Thyroid gland (tissue), 4 donors: Measurements from ENCODE around the gene MSH5. TPM values are rescaled to one million over a fixed set of nuclear protein-coding genes. Genes with fewer than 3 reads are reported as not detected.

ENCODE experiments used
- DNase-seq, 2 donors: peaks; one replicate each; pipeline ENCODE4 v3.0.0-alpha.2; 2019
- H3K27ac ChIP-seq, 3 donors: fragments of 200-600 bp; sonication (generic); 1 replicate in 2 of 3; 2 replicates in 1 of 3; pipeline ENCODE4 v1.5.1; 2016 to 2019; ENCODE audit warnings: mild to moderate bottlenecking in 1 of 3, moderate library complexity in 1 of 3
- H3K27me3 ChIP-seq: fragments of 200-600 bp; sonication (generic); one replicate; pipeline ENCODE4 v1.5.1; 2019
- H3K36me3 ChIP-seq, 2 donors: fragments of 200-600 bp; sonication (generic); one replicate each; pipeline ENCODE4 v1.5.1; 2016 to 2019
- H3K4me1 ChIP-seq, 2 donors: fragments of 200-600 bp; sonication (generic); one replicate each; pipeline ENCODE4 v1.5.1; 2017 to 2019
- H3K4me3 ChIP-seq, 3 donors: fragments of 200-600 bp; sonication (generic); replicated peaks in 1 of 3; 1 replicate in 2 of 3; 2 replicates in 1 of 3; pipeline ENCODE4 v1.5.1; 2016; ENCODE audit warnings: mild to moderate bottlenecking in 1 of 3
- H3K9me3 ChIP-seq: fragments of 200-600 bp; sonication (generic); one replicate; pipeline ENCODE4 v1.5.1; 2017
- CTCF ChIP-seq, 6 experiments: fragments of 200-600 bp in 3 of 6; fragments of 450-650 bp in 3 of 6; sonication (generic) in 3 of 6; IDR thresholded peaks; one replicate each; pipeline ENCODE4 v1.5.1; 2016 to 2019; ENCODE audit warnings: antibody characterized with exemption in 6 of 6, mild to moderate bottlenecking in 2 of 6, inconsistent platforms in 1 of 6, moderate library complexity in 1 of 6
- POLR2A ChIP-seq, 2 donors: fragments of 450-650 bp; IDR thresholded peaks; one replicate each; pipeline ENCODE4 v1.6.1; 2017; ENCODE audit warnings: antibody characterized with exemption in 2 of 2, mild to moderate bottlenecking in 2 of 2, moderate library complexity in 1 of 2
- WGBS, 2 donors: methylation state at CpG; one replicate each; pipeline ENCODE4 v1.1.5; 2017; 5-methylcytosine and 5-hydroxymethylcytosine counted together
- intact Hi-C: fragments of 100-400 bp; cut with DNase I; formaldehyde crosslinking; loops from one replicate; pipeline ENCODE4 v1.15.1; 2023
- total RNA-seq, 4 donors: library from RNA; depleted of rRNA; stranded (reverse); fragments of >200 nt; gene quantifications; one replicate each; pipeline ENCODE4 v1.2.3, GENCODE V29; 2016

MSH5 gene
- total RNA-seq, 4 donors from 2014 or later, result 5.6 to 11.2 (median 7.2) TPM

- H3K4me3 ChIP-seq, result no peak within 1 kb of the TSS
- DNase-seq, result no peak
- H3K4me1 ChIP-seq, result peaks cover 15 to 28% of the 10 kb centered on the region in 2 donors
- H3K9me3 ChIP-seq, result no peaks in the 10 kb centered on the region
- H3K27ac ChIP-seq, result no peak within 1 kb of the TSS
- no peaks in the 10 kb centered on the region for H3K36me3 ChIP-seq
- intact Hi-C loops, result loop anchor here (10.0 kb wide), 1 partner anchor 113 kb away; no protein-coding TSS in a partner anchor
- WGBS, 2 donors, result 84 to 97% methylated on average over 4 of the region's 4 CpGs
- no peak for TF ChIP-seq CTCF (IDR thresholded peaks at IDR 0.05)
- no peak for TF ChIP-seq POLR2A (IDR thresholded peaks at IDR 0.05)
- no peaks in the 10 kb centered on the region for H3K27me3 ChIP-seq
These were observed 18.3 kb upstream of the MSH5 start, which contains the start of gene LY6G6C for GRCh38 chr6:31721351-31722020. TSS of gene LY6G6C (minus strand) at chr6:31721746. CDS start at chr6:31721679, 67 bp downstream.

GRCh38 chr6:31722173-31722572, 17.6 kb upstream of the MSH5 start:
- TF ChIP-seq CTCF (IDR thresholded peaks at IDR 0.05) (no peak), POLR2A (IDR thresholded peaks at IDR 0.05) (no peak)
- H3K36me3 ChIP-seq, result peaks cover 0 to 2% of the 10 kb centered on the region in 2 donors
- H3K27ac ChIP-seq, result no peak overlapping the region
- peaks cover 19 to 35% of the 10 kb centered on the region in 2 donors for H3K4me1 ChIP-seq
- intact Hi-C loops, result loop anchor here (10.0 kb wide), 1 partner anchor 113 kb away; no protein-coding TSS in a partner anchor
- 92 to 97% methylated on average over 3 of the region's 3 CpGs for WGBS, 2 donors
- DNase-seq, result no peak
- no peaks in the 10 kb centered on the region for H3K9me3 ChIP-seq
- H3K4me3 ChIP-seq, result no peak overlapping the region
- H3K27me3 ChIP-seq, result no peaks in the 10 kb centered on the region

- no peaks in the 10 kb centered on the region for H3K9me3 ChIP-seq
- peaks cover 0 to 4% of the 10 kb centered on the region in 2 donors for H3K36me3 ChIP-seq
- intact Hi-C loops, result loop anchor here (10.0 kb wide), 1 partner anchor 111 kb away; no protein-coding TSS in a partner anchor
- no peak within 1 kb of the TSS for H3K27ac ChIP-seq
- H3K4me3 ChIP-seq, result no peak within 1 kb of the TSS
- DNase-seq, result no peak
- TF ChIP-seq CTCF (IDR thresholded peaks at IDR 0.05) (no peak), POLR2A (IDR thresholded peaks at IDR 0.05) (no peak)
- WGBS, 2 donors, result 80 to 81% methylated on average over 43 of the region's 46 CpGs
- no peaks in the 10 kb centered on the region for H3K27me3 ChIP-seq
- H3K4me1 ChIP-seq, result peaks cover 25 to 37% of the 10 kb centered on the region in 2 donors
These were observed 16.4 kb upstream of the MSH5 start, which contains the start of gene MPIG6B for GRCh38 chr6:31723245-31723979. TSS of gene MPIG6B (plus strand) at chr6:31723373. CDS start at chr6:31723384, 11 bp downstream.

- Histone ChIP-seq H3K36me3 (peaks cover 0 to 4% of the 10 kb centered on the region in 2 donors), H3K4me1 (peaks cover 22 to 36% of the 10 kb centered on the region in 2 donors), H3K9me3 (no peaks in the 10 kb centered on the region), H3K27ac (no peak overlapping the region), H3K27me3 (no peaks in the 10 kb centered on the region), H3K4me3 (no peak overlapping the region)
- intact Hi-C loops, result loop anchor here (10.0 kb wide), 1 partner anchor 111 kb away; no protein-coding TSS in a partner anchor
- 89 to 90% methylated on average over 23 to 25 of the region's 25 CpGs for WGBS, 2 donors
- TF ChIP-seq CTCF (IDR thresholded peaks at IDR 0.05) (no peak), POLR2A (IDR thresholded peaks at IDR 0.05) (no peak)
- DNase-seq, result no peak
These were observed 15.7 kb upstream of the MSH5 start for GRCh38 chr6:31723980-31724691.
